Measurements from ENCODE around the gene ZNF208.
"Not testable (repeated sequence)": the region's sequence is repeated elsewhere in the genome, so short reads cannot be mapped to it uniquely, and the experiment has no call there.

GRCh38 chr19:21885516-21885915, 125.2 kb downstream of the ZNF208 start:
- TF ChIP-seq POLR2A, CTCF (IDR thresholded peaks at IDR 0.05): not testable (repeated sequence)
